HG02943 (cell line): ENCODE results near the gene ELL.

Experiments used
- ATAC-seq: cut with Tn5 transposase; IDR thresholded peaks from one replicate; pipeline ENCODE4 v1.9.1; 2021; ENCODE audit warnings: mild to moderate bottlenecking, low read depth, moderate library complexity; ENCODE audit not compliant: unreplicated experiment

Gene ELL

GRCh38 chr19:18491995-18492953 lies 29.6 kb downstream of the ELL start:
- ATAC-seq, result no peak

GRCh38 chr19:18490728-18491127 lies 31.1 kb downstream of the ELL start:
- ATAC-seq, result no peak

- no peak for ATAC-seq
Measured at GRCh38 chr19:18489627-18490184, 32.2 kb downstream of the ELL start.

GRCh38 chr19:18488838-18489626 lies 32.8 kb downstream of the ELL start:
- ATAC-seq, result no peak

GRCh38 chr19:18488403-18488723 lies 33.5 kb downstream of the ELL start:
- no peak for ATAC-seq

- ATAC-seq, result no peak
Measured at GRCh38 chr19:18487576-18488402, 34.1 kb downstream of the ELL start.

GRCh38 chr19:18486746-18487145 lies 35.1 kb downstream of the ELL start:
- ATAC-seq, result no peak

GRCh38 chr19:18484992-18485391 lies 36.9 kb downstream of the ELL start:
- no peak for ATAC-seq

GRCh38 chr19:18483119-18483890 lies 38.6 kb downstream of the ELL start:
- no peak for ATAC-seq

GRCh38 chr19:18481505-18482222 lies 40.2 kb downstream of the ELL start:
- ATAC-seq, result no peak

- ATAC-seq, result no peak
Measured at GRCh38 chr19:18480006-18480691, 41.7 kb downstream of the ELL start.

- ATAC-seq, result no peak
Measured at GRCh38 chr19:18478545-18479311, 43.1 kb downstream of the ELL start.

- no peak for ATAC-seq
Measured at GRCh38 chr19:18477974-18478373, 43.9 kb downstream of the ELL start.

- no peak for ATAC-seq
Measured at GRCh38 chr19:18477042-18477779, 44.7 kb downstream of the ELL start.

- ATAC-seq, result no peak
Measured at GRCh38 chr19:18476507-18477041, 45.3 kb downstream of the ELL start.

- ATAC-seq, result no peak
Measured at GRCh38 chr19:18475762-18476331, 46.0 kb downstream of the ELL start.
